ENCODE results near the gene GPR161. TPM values are rescaled to one million over a fixed set of nuclear protein-coding genes. Genes with fewer than 3 reads are reported as not detected.
A peak's percentile ranks its signal among the peaks of the same experiment; 100 is the strongest.

GPR161 gene
- total RNA-seq, 1 donor from 2014 or later: 21.9 TPM

DNA sequence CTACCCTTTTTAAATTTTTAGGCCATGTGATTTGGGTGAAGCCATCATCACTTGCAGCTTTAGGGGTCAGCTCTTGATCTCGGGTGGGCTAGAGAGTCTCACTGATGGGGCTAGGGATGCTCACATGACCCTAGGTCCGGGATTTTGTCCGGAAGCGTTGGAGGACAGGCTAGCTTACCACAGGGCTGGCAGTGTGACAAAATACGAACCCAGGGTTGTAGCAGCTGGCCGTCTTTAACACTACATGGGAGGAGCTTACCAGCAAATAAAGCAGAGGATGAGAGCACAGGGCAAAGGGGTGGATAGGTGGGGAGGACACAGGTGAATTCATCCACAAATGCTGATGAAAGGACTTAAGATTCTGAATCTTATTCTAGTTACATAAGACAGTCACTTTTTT is 21.9 kb downstream of the GPR161 start:
- H3K4me3 ChIP-seq (ENCODE audit: insufficient read depth, low read depth, low read length): no peak overlapping the region
- H3K9me3 ChIP-seq (ENCODE audit: insufficient read depth, low read depth, low read length): no peaks in the 10 kb centered on the region
- H3K9ac ChIP-seq (ENCODE audit: low read length): no peak overlapping the region
- TF ChIP-seq, protein P1, sequence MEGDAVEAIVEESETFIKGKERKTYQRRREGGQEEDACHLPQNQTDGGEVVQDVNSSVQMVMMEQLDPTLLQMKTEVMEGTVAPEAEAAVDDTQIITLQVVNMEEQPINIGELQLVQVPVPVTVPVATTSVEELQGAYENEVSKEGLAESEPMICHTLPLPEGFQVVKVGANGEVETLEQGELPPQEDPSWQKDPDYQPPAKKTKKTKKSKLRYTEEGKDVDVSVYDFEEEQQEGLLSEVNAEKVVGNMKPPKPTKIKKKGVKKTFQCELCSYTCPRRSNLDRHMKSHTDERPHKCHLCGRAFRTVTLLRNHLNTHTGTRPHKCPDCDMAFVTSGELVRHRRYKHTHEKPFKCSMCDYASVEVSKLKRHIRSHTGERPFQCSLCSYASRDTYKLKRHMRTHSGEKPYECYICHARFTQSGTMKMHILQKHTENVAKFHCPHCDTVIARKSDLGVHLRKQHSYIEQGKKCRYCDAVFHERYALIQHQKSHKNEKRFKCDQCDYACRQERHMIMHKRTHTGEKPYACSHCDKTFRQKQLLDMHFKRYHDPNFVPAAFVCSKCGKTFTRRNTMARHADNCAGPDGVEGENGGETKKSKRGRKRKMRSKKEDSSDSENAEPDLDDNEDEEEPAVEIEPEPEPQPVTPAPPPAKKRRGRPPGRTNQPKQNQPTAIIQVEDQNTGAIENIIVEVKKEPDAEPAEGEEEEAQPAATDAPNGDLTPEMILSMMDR (IDR thresholded peaks at IDR 0.05; ENCODE audit: insufficient read depth, low read depth, low read length): no peak
- TF ChIP-seq EZH2 (IDR thresholded peaks at IDR 0.05; ENCODE audit: insufficient read depth, low read length): no peak
- H3K4me3 Mint-ChIP-seq (ENCODE audit: unreplicated experiment): no peak overlapping the region
- no peak overlapping the region for H3K4me2 ChIP-seq (ENCODE audit: low read length)
- H3K4me1 Mint-ChIP-seq (ENCODE audit: low read depth, unreplicated experiment): peaks cover 13% of the 10 kb centered on the region
- H3K36me3 Mint-ChIP-seq (ENCODE audit: low read depth, unreplicated experiment): peaks cover 12% of the 10 kb centered on the region
- H3K4me1 ChIP-seq (ENCODE audit: insufficient read depth, low read length): peaks cover 6% of the 10 kb centered on the region
- H3K79me2 ChIP-seq (ENCODE audit: insufficient read depth, low read length): no peaks in the 10 kb centered on the region
- H4K20me1 ChIP-seq (ENCODE audit: insufficient read depth, low read length): peaks cover 4% of the 10 kb centered on the region
- peaks cover 3% of the 10 kb centered on the region for H3K36me3 ChIP-seq (ENCODE audit: insufficient read depth, low read length)
- H3K27me3 Mint-ChIP-seq (ENCODE audit: low read depth, unreplicated experiment): no peaks in the 10 kb centered on the region
- no peaks in the 10 kb centered on the region for H3K27me3 ChIP-seq (ENCODE audit: insufficient read depth, low read length)
- no peak overlapping the region for H3K27ac Mint-ChIP-seq (ENCODE audit: unreplicated experiment)
- H2AFZ ChIP-seq (ENCODE audit: low read depth, low read length): no peak overlapping the region
- FAIRE-seq (no peak), DNase-seq (ENCODE audit: low read depth) (no peak)
- peaks cover 7% of the 10 kb centered on the region for H3K9me3 Mint-ChIP-seq (ENCODE audit: unreplicated experiment)
- no peak overlapping the region for H3K27ac ChIP-seq (ENCODE audit: low read depth, low read length)

DNA sequence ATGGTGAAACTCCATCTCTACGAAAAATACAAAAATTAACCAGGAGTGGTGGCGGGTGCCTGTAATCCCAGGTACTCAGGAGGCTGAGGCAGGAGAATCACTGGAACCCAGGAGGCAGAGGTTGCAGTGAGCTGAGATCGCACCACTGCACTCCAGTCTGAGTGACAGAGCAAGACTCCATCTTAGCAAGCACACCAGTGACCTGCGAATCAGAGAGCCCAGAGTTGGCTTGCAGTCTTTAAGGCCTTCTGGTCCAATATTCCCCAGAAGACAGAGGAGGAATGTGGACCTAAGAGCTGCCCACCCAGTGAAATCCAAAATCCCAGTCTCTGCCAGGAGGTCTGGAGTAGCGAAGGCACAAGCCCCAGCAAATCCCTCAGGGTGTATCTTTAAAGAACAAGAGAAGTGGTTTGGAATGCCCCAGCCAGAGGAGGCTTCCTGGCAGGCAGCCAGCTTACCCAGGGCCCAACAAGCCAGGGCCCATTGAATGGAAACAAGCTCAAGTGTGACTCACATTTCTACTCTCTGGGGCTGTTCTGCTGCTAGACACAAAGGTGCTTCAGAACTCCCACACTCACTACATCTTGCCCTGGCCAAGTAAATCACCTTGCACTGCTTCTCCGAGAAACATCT is 23.9 kb downstream of the GPR161 start:
- Histone ChIP-seq H3K4me2 (ENCODE audit: low read length) (peak overlapping the region; percentile 17), H3K9me3 (ENCODE audit: insufficient read depth, low read depth, low read length) (no peaks in the 10 kb centered on the region), H4K20me1 (ENCODE audit: insufficient read depth, low read length) (peaks cover 4% of the 10 kb centered on the region), H3K27ac (ENCODE audit: low read depth, low read length) (no peak overlapping the region), H3K4me1 (ENCODE audit: insufficient read depth, low read length) (peaks cover 6% of the 10 kb centered on the region), H3K27me3 (ENCODE audit: insufficient read depth, low read length) (no peaks in the 10 kb centered on the region), H3K79me2 (ENCODE audit: insufficient read depth, low read length) (no peaks in the 10 kb centered on the region), H3K4me3 (ENCODE audit: insufficient read depth, low read depth, low read length) (no peak overlapping the region), H3K9ac (ENCODE audit: low read length) (no peak overlapping the region), H2AFZ (ENCODE audit: low read depth, low read length) (peak overlapping the region; percentile 28), H3K36me3 (ENCODE audit: insufficient read depth, low read length) (peaks cover 3% of the 10 kb centered on the region)
- Mint-ChIP-seq H3K9me3 (ENCODE audit: unreplicated experiment) (no peaks in the 10 kb centered on the region), H3K27ac (ENCODE audit: unreplicated experiment) (peak overlapping the region; percentile 85), H3K4me1 (ENCODE audit: low read depth, unreplicated experiment) (peaks cover 13% of the 10 kb centered on the region), H3K27me3 (ENCODE audit: low read depth, unreplicated experiment) (no peaks in the 10 kb centered on the region), H3K36me3 (ENCODE audit: low read depth, unreplicated experiment) (peaks cover 6% of the 10 kb centered on the region), H3K4me3 (ENCODE audit: unreplicated experiment) (no peak overlapping the region)
- DNase-seq (ENCODE audit: low read depth) (peak; percentile 81), FAIRE-seq (no peak)
- TF ChIP-seq, protein P1 (IDR thresholded peaks at IDR 0.05; ENCODE audit: insufficient read depth, low read depth, low read length): no peak
- TF ChIP-seq EZH2 (IDR thresholded peaks at IDR 0.05; ENCODE audit: insufficient read depth, low read length): no peak

DNA sequence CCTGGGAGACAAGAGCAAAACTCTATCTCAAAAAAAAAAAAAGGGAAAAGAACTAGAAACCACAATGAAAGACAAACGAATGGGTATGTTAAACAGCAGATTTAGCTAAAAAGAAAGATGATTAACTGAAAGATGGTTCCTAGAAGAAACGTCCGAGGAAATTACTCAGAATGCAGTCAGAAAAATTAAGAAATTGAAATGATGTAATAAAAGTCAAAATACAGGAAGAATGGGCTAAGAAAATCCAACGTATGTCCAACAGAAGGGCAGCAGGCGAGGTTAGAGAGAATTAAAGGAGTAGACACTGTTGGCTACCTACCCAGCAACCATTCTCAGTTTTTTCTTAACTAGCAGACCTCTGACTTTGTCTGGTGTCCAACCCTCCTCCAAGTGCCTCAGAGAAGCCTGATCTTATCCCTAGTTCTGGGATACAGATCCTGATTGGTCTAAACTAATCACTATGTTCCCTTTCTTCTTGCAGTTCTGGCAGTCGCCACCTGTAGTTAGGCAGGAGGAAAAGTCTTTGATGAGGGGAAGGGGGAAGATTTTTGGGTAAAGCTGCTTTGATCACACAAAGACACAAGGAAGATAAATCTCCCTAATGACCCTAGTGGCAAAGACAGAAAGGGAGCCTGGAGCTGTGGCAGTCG is 25.7 kb downstream of the GPR161 start:
- H3K27ac ChIP-seq (ENCODE audit: low read depth, low read length): no peak overlapping the region
- H3K4me2 ChIP-seq (ENCODE audit: low read length): no peak overlapping the region
- no peak overlapping the region for H2AFZ ChIP-seq (ENCODE audit: low read depth, low read length)
- Mint-ChIP-seq H3K27ac (ENCODE audit: unreplicated experiment) (peak overlapping the region; percentile 34), H3K9me3 (ENCODE audit: unreplicated experiment) (no peaks in the 10 kb centered on the region), H3K4me3 (ENCODE audit: unreplicated experiment) (no peak overlapping the region), H3K36me3 (ENCODE audit: low read depth, unreplicated experiment) (peaks cover 6% of the 10 kb centered on the region), H3K4me1 (ENCODE audit: low read depth, unreplicated experiment) (peaks cover 15% of the 10 kb centered on the region), H3K27me3 (ENCODE audit: low read depth, unreplicated experiment) (no peaks in the 10 kb centered on the region)
- H3K79me2 ChIP-seq (ENCODE audit: insufficient read depth, low read length): no peaks in the 10 kb centered on the region
- no peaks in the 10 kb centered on the region for H3K36me3 ChIP-seq (ENCODE audit: insufficient read depth, low read length)
- no peak overlapping the region for H3K4me3 ChIP-seq (ENCODE audit: insufficient read depth, low read depth, low read length)
- no peaks in the 10 kb centered on the region for H3K27me3 ChIP-seq (ENCODE audit: insufficient read depth, low read length)
- DNase-seq (ENCODE audit: low read depth) (no peak), FAIRE-seq (no peak)
- no peak overlapping the region for H3K9ac ChIP-seq (ENCODE audit: low read length)
- TF ChIP-seq, protein P1 (IDR thresholded peaks at IDR 0.05; ENCODE audit: insufficient read depth, low read depth, low read length): no peak
- TF ChIP-seq EZH2 (IDR thresholded peaks at IDR 0.05; ENCODE audit: insufficient read depth, low read length): no peak
- peaks cover 6% of the 10 kb centered on the region for H3K4me1 ChIP-seq (ENCODE audit: insufficient read depth, low read length)
- peaks cover 4% of the 10 kb centered on the region for H4K20me1 ChIP-seq (ENCODE audit: insufficient read depth, low read length)
- H3K9me3 ChIP-seq (ENCODE audit: insufficient read depth, low read depth, low read length): no peaks in the 10 kb centered on the region

All from astrocyte (in vitro differentiated cells and primary cell).